K562 (cell line): ENCODE data around the gene ZNF8. TPM values are rescaled to one million over a fixed set of nuclear protein-coding genes. Genes with fewer than 3 reads are reported as not detected.

Experiments used
- ATAC-seq: fragments of 200-7000 bp; cut with Tn5 transposase; 3 replicates; pipeline ENCODE4 v1.9.1; 2020; ENCODE audit warnings: moderate library complexity
- BruUV-seq: library from RNA; stranded (reverse); fragments of 400-500 nt; replicated peaks from 2 replicates; lab custom pipeline; 2021; lab: Mats Ljungman, UMichigan
- CTCF ChIA-PET: fragments of 300-600 bp; formaldehyde crosslinking; extraction: SDS; loops from one replicate; lab custom pipeline; 2021; ENCODE audit warnings: low intra/inter-chr PET ratio; lab: Yijun Ruan, JAX
- POLR2A ChIA-PET: fragments of 300-600, 350-650 bp; sonication (Branson Sonifier 250); formaldehyde crosslinking; extraction: SDS; loops from one replicate; lab custom pipeline; 2021; ENCODE audit warnings: antibody characterized with exemption, inconsistent platforms; lab: Yijun Ruan, JAX
- DNase-seq, 4 experiments: peaks; one replicate each; pipeline versions ENCODE4 v3.0.0 to v3.0.0-alpha.2; 2011 to 2018; ENCODE audit warnings: low spot score in 3 of 4, mixed read lengths in 3 of 4; ENCODE audit errors: extremely low read depth in 1 of 4
- FAIRE-seq: peaks from 2 replicates; lab custom pipeline; 2011; peaks lifted over from hg19 to GRCh38; lab: Jason Lieb, UNC
- H2AFZ ChIP-seq: 2 replicates; pipeline ENCODE4 v1.6.0; 2011; ENCODE audit warnings: low read depth, low read length, control low read depth, inconsistent platforms
- H3K27ac ChIP-seq: fragments of 200-600 bp; 3 replicates; pipeline ENCODE4 v1.8.0; 2011; ENCODE audit warnings: low read depth, mild to moderate bottlenecking, control low read depth, inconsistent platforms, low read length, moderate library complexity, mixed read lengths; ENCODE audit errors: extremely low read depth
- H3K27me3 ChIP-seq, 2 experiments: fragments of 300-600 bp in 1 of 2; 2 replicates in 1 of 2; 3 replicates in 1 of 2; pipeline versions ENCODE4 v1.6.0 to v1.8.0; 2011; ENCODE audit warnings: inconsistent platforms in 2 of 2, low read length in 2 of 2, mild to moderate bottlenecking in 1 of 2, mixed read lengths in 1 of 2, moderate library complexity in 1 of 2; ENCODE audit not compliant: control insufficient read depth in 2 of 2, insufficient read depth in 2 of 2
- H3K36me3 ChIP-seq: fragments of 300-600 bp; 3 replicates; pipeline ENCODE4 v1.8.0; 2011; ENCODE audit warnings: mild to moderate bottlenecking, low read length, inconsistent platforms; ENCODE audit not compliant: control insufficient read depth, insufficient read depth
- H3K4me1 ChIP-seq, 2 experiments: fragments of 200-600 bp in 1 of 2; replicated peaks in 1 of 2; 2 replicates in 1 of 2; 3 replicates in 1 of 2; pipeline versions ENCODE4 v1.5.1 to v1.8.0; 2011; ENCODE audit warnings: inconsistent platforms in 2 of 2, low read length in 2 of 2, mild to moderate bottlenecking in 1 of 2, mixed read lengths in 1 of 2, moderate library complexity in 1 of 2; ENCODE audit not compliant: control insufficient read depth in 2 of 2, insufficient read depth in 2 of 2
- H3K4me2 ChIP-seq: 2 replicates; pipeline ENCODE4 v1.6.1; 2011; ENCODE audit warnings: low read length, control low read depth, inconsistent platforms, mixed read lengths; ENCODE audit not compliant: insufficient read depth
- H3K4me3 ChIP-seq: fragments of 200-600 bp; sonication (generic), shearing (Covaris generic); 2 replicates; pipeline ENCODE4 v1.5.1; 2016; ENCODE audit warnings: control low read depth, inconsistent platforms
- H3K79me2 ChIP-seq: fragments of 200-600 bp; 3 replicates; pipeline ENCODE4 v1.8.0; 2011; ENCODE audit warnings: low read length, inconsistent platforms; ENCODE audit not compliant: control insufficient read depth, insufficient read depth
- H3K9ac ChIP-seq, 2 experiments: 2 replicates each; pipeline versions ENCODE4 v1.6.0 to v1.6.1; 2011; ENCODE audit warnings: low read depth in 2 of 2, low read length in 2 of 2, control low read depth in 1 of 2, inconsistent platforms in 1 of 2, mild to moderate bottlenecking in 1 of 2, mixed read lengths in 1 of 2; ENCODE audit not compliant: insufficient read depth in 1 of 2
- H3K9me1 ChIP-seq: one replicate; pipeline ENCODE4 v1.6.0; 2011; ENCODE audit warnings: inconsistent platforms, mild to moderate bottlenecking, low read length, moderate library complexity; ENCODE audit not compliant: control insufficient read depth, insufficient read depth
- H3K9me3 ChIP-seq: replicated peaks from 2 replicates; pipeline ENCODE4 v1.5.1; 2011; ENCODE audit warnings: low read depth, low read length, inconsistent platforms; ENCODE audit not compliant: control insufficient read depth, insufficient read depth
- H4K20me1 ChIP-seq: replicated peaks from 2 replicates; pipeline ENCODE4 v1.6.1; 2011; ENCODE audit warnings: low read length, inconsistent platforms, mixed read lengths; ENCODE audit not compliant: control insufficient read depth, insufficient read depth
- AFF4 ChIP-seq: sonication (generic); formaldehyde crosslinking; IDR thresholded peaks from 2 replicates; pipeline ENCODE4 v1.8.0; 2023; ENCODE audit warnings: mild to moderate bottlenecking, missing genetic modification reagents
- KAT2B ChIP-seq: IDR thresholded peaks from one replicate; pipeline ENCODE4 v1.6.1; 2012; ENCODE audit warnings: low read depth, mild to moderate bottlenecking, control low read depth, inconsistent platforms, low read length, moderate library complexity
- MYNN ChIP-seq, 2 experiments: sonication (generic); formaldehyde crosslinking in 1 of 2; IDR thresholded peaks; 2 replicates each; pipeline versions ENCODE4 v1.5.0 to v1.6.1; 2016 to 2020; ENCODE audit warnings: antibody characterized with exemption in 1 of 2, missing genetic modification reagents in 1 of 2
- SMAD4 ChIP-seq: fragments of 250-450 bp; sonication (Bioruptor Pico); conservative IDR thresholded peaks from 2 replicates; pipeline ENCODE4 v1.8.0; 2021; ENCODE audit warnings: inconsistent platforms, mild to moderate bottlenecking, moderate library complexity
- USF2 ChIP-seq: sonication (generic); formaldehyde crosslinking; IDR thresholded peaks from 2 replicates; pipeline ENCODE4 v1.5.0; 2020; ENCODE audit warnings: missing genetic modification reagents
- ZC3H11A ChIP-seq: IDR thresholded peaks from 2 replicates; pipeline ENCODE4 v1.6.1; 2012; ENCODE audit warnings: low read depth, low read length, improper control_type of control experiment
- WGBS: fragments of 100-300 bp; shearing (Covaris generic); methylation state at CpG from one replicate; pipeline ENCODE4 v1.1.6; 2016; ENCODE audit warnings: low coverage, mixed read lengths; ENCODE audit not compliant: insufficient coverage; ENCODE audit errors: missing lambda C conversion rate; 5-methylcytosine and 5-hydroxymethylcytosine counted together
- in situ Hi-C: fragments of 300-500 bp; cut with MboI; formaldehyde crosslinking; loops from 4 replicates; pipeline ENCODE4 v1.15.0; 2018; ENCODE audit warnings: inconsistent platforms, mixed read lengths
- intact Hi-C: fragments of 100-400 bp; cut with micrococcal nuclease; formaldehyde crosslinking; loops from 2 replicates; pipeline ENCODE4 v1.14.2; 2022
- polyA plus RNA-seq, 8 experiments: library from polyadenylated mRNA; depleted of rRNA in 4 of 8; stranded (reverse) in 5 of 8; unstranded in 3 of 8; fragments of >200 nt; fragmentation: Nextera tagmentation in 2 of 8; fragmentation: Illumina TruSeq in 1 of 8; extraction: Ambion mirVana in 2 of 8; extraction: Trizol in 1 of 8; gene quantifications; 2 replicates each; pipeline versions ENCODE4 v1.2.1 to v1.2.3, GENCODE V29; 2011 to 2014; ENCODE audit warnings: inconsistent platforms in 1 of 8, missing spikeins in 1 of 8
- total RNA-seq, 7 experiments: library from RNA; depleted of rRNA in 6 of 7; stranded (reverse); fragments of >200 nt in 6 of 7; fragmentation: Illumina TruSeq in 2 of 7; extraction: Trizol in 2 of 7; gene quantifications; 2 replicates each; pipeline versions ENCODE4 v1.2.1 to v1.2.3, GENCODE V29; 2011 to 2021; ENCODE audit warnings: low replicate concordance in 1 of 7

ZNF8 gene
- total and polyA plus RNA-seq, 9 of the 15 experiments (the other 6 are each of a cell fraction or from before 2014, with no cell fraction given): 0.71 to 7.7 (median 4.7) TPM

- TF ChIP-seq USF2 (CRISPR knock-in tag) (no peak), ZC3H11A (no peak), SMAD4 (0 out of 2 replicates have a peak, but pooled peaks have one; percentile 25), KAT2B (no peak)
- TF ChIP-seq, all 486 proteins: peak for 98
Observed at GRCh38 chr19:58279042-58279924, 528 bp downstream of the ZNF8 start (continued).

GRCh38 chr19:58279925-58280316 is 1.2 kb downstream of the ZNF8 start:
- POLR2A ChIA-PET: interaction anchor here (1.0 to 1.2 kb wide), 3 partner anchors 25 to 97 kb away, joined by 3 to 4 read pairs (median 4); partner anchors contain the start of genes ERVK3-1 and ZNF274
- H3K79me2 ChIP-seq: peaks cover 69% of the 10 kb centered on the region

More at GRCh38 chr19:58279925-58280316, 1.2 kb downstream of the ZNF8 start:
- Histone ChIP-seq H3K9ac (peak overlapping the region; percentile 74 to 93; a peak in 3 of 4 replicates), H3K27me3 (no peaks in the 10 kb centered on the region), H3K9me1 (no peaks in the 10 kb centered on the region), H3K4me3 (peak overlapping the region; percentile 64), H3K36me3 (peaks cover 22% of the 10 kb centered on the region; the same call in 2 of the 3 replicates), H3K9me3 (peaks cover 2% of the 10 kb centered on the region; the same call in 1 of the 2 replicates), H4K20me1 (no peaks in the 10 kb centered on the region), H3K4me1 (peaks cover 10 to 19% of the 10 kb centered on the region in 2 experiments; a peak in 4 of 5 replicates), H2AFZ (no peak overlapping the region), H3K4me2 (peak overlapping the region; percentile 89), H3K27ac (peak overlapping the region; percentile 2)
- DNase-seq: no peak
- BruUV-seq: no TSS peak
- CTCF ChIA-PET: no interaction called here
- ATAC-seq: no peak
- 52% methylated on average over 4 of the region's 4 CpGs for WGBS
- in situ Hi-C loops (no loop called here), intact Hi-C loops (loop anchor here (5.0 kb wide), 1 partner anchor 127 kb away; the partner anchor contains the start of gene ZNF584)
- TF ChIP-seq MYNN (IDR thresholded peaks at IDR 0.05) (no peak), MYNN (CRISPR knock-in tag; IDR thresholded peaks at IDR 0.05) (no peak), AFF4 (CRISPR knock-in tag) (0 out of 2 replicates have a peak, but pooled peaks have one; percentile 19)
- peak; percentile 56 for FAIRE-seq
